Esophagus muscularis mucosa (tissue), 4 donors: ENCODE results near the gene PIP5KL1.

Experiments
- CTCF ChIP-seq, 3 experiments: fragments of 200-600 bp in 2 of 3; fragments of 450-650 bp in 1 of 3; sonication (generic) in 2 of 3; IDR thresholded peaks; one replicate each; pipeline ENCODE4 v1.5.1; 2017 to 2019; ENCODE audit warnings: antibody characterized with exemption in 3 of 3, mild to moderate bottlenecking in 2 of 3, moderate library complexity in 1 of 3
- EP300 ChIP-seq: sonication (generic); formaldehyde crosslinking; IDR thresholded peaks from one replicate; pipeline ENCODE4 v1.6.1; 2017; ENCODE audit warnings: antibody characterized with exemption
- POLR2A ChIP-seq: fragments of 450-650 bp; IDR thresholded peaks from one replicate; pipeline ENCODE4 v1.6.1; 2017; ENCODE audit warnings: antibody characterized with exemption, moderate library complexity, mild to moderate bottlenecking, low read depth
- POLR2AphosphoS5 ChIP-seq, 2 donors: sonication (generic); formaldehyde crosslinking; IDR thresholded peaks; one replicate each; pipeline ENCODE4 v1.6.1; 2017; ENCODE audit warnings: antibody characterized with exemption in 2 of 2

DNA sequence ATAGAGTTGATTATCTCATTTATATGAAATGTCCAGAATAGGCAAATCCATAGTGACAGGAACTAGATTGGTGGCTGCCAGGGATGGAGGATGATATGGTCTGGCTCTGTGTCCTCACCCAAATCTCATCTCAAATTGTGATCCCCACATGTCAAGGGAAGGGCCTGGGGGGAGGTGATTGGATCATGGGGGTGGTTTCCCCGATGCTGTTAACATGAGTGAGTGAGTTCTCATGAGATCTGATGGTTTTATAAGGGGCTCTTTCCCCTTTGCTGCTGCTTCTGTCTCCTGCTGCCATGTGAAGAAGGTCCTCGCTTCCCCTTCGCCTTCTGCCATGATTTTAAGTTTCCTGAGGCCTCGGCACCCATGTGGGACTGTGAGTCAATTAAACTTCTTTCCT lies 28.8 kb upstream of the PIP5KL1 start:
- TF ChIP-seq CTCF (IDR thresholded peaks at IDR 0.05) (no peak), POLR2A (no peak), EP300 (no peak), POLR2AphosphoS5 (IDR thresholded peaks at IDR 0.05) (no peak)
